ENCODE results near the gene RPL39. TPM values are rescaled to one million over a fixed set of nuclear protein-coding genes. Genes with fewer than 3 reads are reported as not detected.
"Not testable (repeated sequence)": the region's sequence is repeated elsewhere in the genome, so short reads cannot be mapped to it uniquely, and the experiment has no call there.

RPL39 gene
- total RNA-seq, 1 donor from 2014 or later = 1,813 TPM

GRCh38 chrX:119753639-119754257 is 37.7 kb downstream of the RPL39 start:
- Histone ChIP-seq H3K9me3 (no peaks in the 10 kb centered on the region), H3K4me1 (no peaks in the 10 kb centered on the region), H3K36me3 (no peaks in the 10 kb centered on the region), H3K27me3 (no peaks in the 10 kb centered on the region), H3K4me3 (no peak overlapping the region), H3K27ac (no peak overlapping the region)
- intact Hi-C loops (cut with DNase I) = no loop called here
- DNase-seq (ENCODE audit: extremely low spot score in 2 of 2) = no peak
- TF ChIP-seq POLR2A (IDR thresholded peaks at IDR 0.05) (no peak), CTCF (IDR thresholded peaks at IDR 0.05) (no peak), POLR2AphosphoS5 (IDR thresholded peaks at IDR 0.05; ENCODE audit: insufficient read depth in 1 of 2, low read depth in 1 of 2) (no peak)

- Histone ChIP-seq H3K9me3 (no peaks in the 10 kb centered on the region), H3K27ac (no peak overlapping the region), H3K36me3 (no peaks in the 10 kb centered on the region), H3K4me1 (no peaks in the 10 kb centered on the region), H3K4me3 (no peak overlapping the region), H3K27me3 (no peaks in the 10 kb centered on the region)
- intact Hi-C loops (cut with DNase I) = no loop called here
- TF ChIP-seq POLR2A (IDR thresholded peaks at IDR 0.05) (no peak), CTCF (IDR thresholded peaks at IDR 0.05) (no peak), POLR2AphosphoS5 (IDR thresholded peaks at IDR 0.05; ENCODE audit: insufficient read depth in 1 of 2, low read depth in 1 of 2) (no peak)
- DNase-seq (ENCODE audit: extremely low spot score in 2 of 2) = no peak
These were observed 38.4 kb downstream of the RPL39 start for GRCh38 chrX:119753001-119753400.

GRCh38 chrX:119750751-119751150 is 40.7 kb downstream of the RPL39 start:
- intact Hi-C loops (cut with DNase I); H3K36me3 ChIP-seq; H3K27ac ChIP-seq; H3K27me3 ChIP-seq; H3K4me1 ChIP-seq; DNase-seq (ENCODE audit: extremely low spot score in 2 of 2); H3K4me3 ChIP-seq; H3K9me3 ChIP-seq: not testable (repeated sequence)

- H3K36me3 ChIP-seq; H3K4me1 ChIP-seq; H3K4me3 ChIP-seq; H3K9me3 ChIP-seq; DNase-seq (ENCODE audit: extremely low spot score in 2 of 2); H3K27ac ChIP-seq; intact Hi-C loops (cut with DNase I); H3K27me3 ChIP-seq: not testable (repeated sequence)
These were observed 41.3 kb downstream of the RPL39 start for GRCh38 chrX:119750131-119750530.

- TF ChIP-seq CTCF (IDR thresholded peaks at IDR 0.05) (no peak), POLR2A (IDR thresholded peaks at IDR 0.05) (no peak), POLR2AphosphoS5 (IDR thresholded peaks at IDR 0.05; ENCODE audit: insufficient read depth in 1 of 2, low read depth in 1 of 2) (no peak)
- H3K4me1 ChIP-seq = no peaks in the 10 kb centered on the region
- H3K4me3 ChIP-seq = no peak overlapping the region
- H3K27me3 ChIP-seq = no peaks in the 10 kb centered on the region
- H3K36me3 ChIP-seq = no peaks in the 10 kb centered on the region
- intact Hi-C loops (cut with DNase I) = no loop called here
- H3K27ac ChIP-seq = no peak overlapping the region
- H3K9me3 ChIP-seq = no peaks in the 10 kb centered on the region
- no peak for DNase-seq (ENCODE audit: extremely low spot score in 2 of 2)
These were observed 46.1 kb downstream of the RPL39 start for GRCh38 chrX:119745283-119745848.

- H3K27ac ChIP-seq = no peak overlapping the region
- H3K4me3 ChIP-seq = no peak overlapping the region
- no peaks in the 10 kb centered on the region for H3K9me3 ChIP-seq
- no peak for TF ChIP-seq CTCF (IDR thresholded peaks at IDR 0.05)
- H3K27me3 ChIP-seq = no peaks in the 10 kb centered on the region
- intact Hi-C loops (cut with DNase I) = loop anchor here (10.0 kb wide), 1 partner anchor 224 kb away; no protein-coding TSS in a partner anchor
- H3K36me3 ChIP-seq = no peaks in the 10 kb centered on the region
- H3K4me1 ChIP-seq = no peaks in the 10 kb centered on the region
- DNase-seq (ENCODE audit: extremely low spot score in 2 of 2) = no peak
These were observed 52.7 kb downstream of the RPL39 start for GRCh38 chrX:119738742-119739141.

Small RNAs within 50 kb of the gene (small RNA-seq; reads per million reads assigned to genes)
- not detected for gene SNORA69

Other genes with a start within 250 kb of the RPL39 start
- 26.5 TPM for gene STEEP1, start 226.2 kb downstream of the RPL39 start, total RNA-seq
- 35.8 TPM for gene UBE2A, start 217.1 kb downstream of the RPL39 start, total RNA-seq
- gene NKRF, start 185.2 kb downstream of the RPL39 start, total RNA-seq = 9.8 TPM
- gene SEPTIN6, start 98.5 kb downstream of the RPL39 start, total RNA-seq = 25.8 TPM
- not detected for gene SOWAHD, start 33.0 kb downstream of the RPL39 start, total RNA-seq
- 2.5 TPM for gene UPF3B, start 61.3 kb upstream of the RPL39 start, total RNA-seq
- 11.8 TPM for gene RNF113A, start 80.1 kb upstream of the RPL39 start, total RNA-seq
- gene NDUFA1, start 80.2 kb upstream of the RPL39 start, total RNA-seq = 25.8 TPM
- gene AKAP14, start 104.3 kb upstream of the RPL39 start, total RNA-seq = not detected
- gene NKAP, start 152.1 kb upstream of the RPL39 start, total RNA-seq = 6.4 TPM

Measured in vagina (tissue), 2 donors.